HG03558 (cell line): ENCODE measurements around the gene APAF1.
A peak's percentile ranks its signal among the peaks of the same experiment; 100 is the strongest.
"Not testable (repeated sequence)": the region's sequence is repeated elsewhere in the genome, so short reads cannot be mapped to it uniquely, and the experiment has no call there.

Experiments
- ATAC-seq: cut with Tn5 transposase; IDR thresholded peaks from one replicate; pipeline ENCODE4 v1.9.1; 2021; ENCODE audit warnings: moderate number of reproducible peaks; ENCODE audit not compliant: unreplicated experiment; ENCODE audit errors: extremely low read depth

APAF1 gene

DNA sequence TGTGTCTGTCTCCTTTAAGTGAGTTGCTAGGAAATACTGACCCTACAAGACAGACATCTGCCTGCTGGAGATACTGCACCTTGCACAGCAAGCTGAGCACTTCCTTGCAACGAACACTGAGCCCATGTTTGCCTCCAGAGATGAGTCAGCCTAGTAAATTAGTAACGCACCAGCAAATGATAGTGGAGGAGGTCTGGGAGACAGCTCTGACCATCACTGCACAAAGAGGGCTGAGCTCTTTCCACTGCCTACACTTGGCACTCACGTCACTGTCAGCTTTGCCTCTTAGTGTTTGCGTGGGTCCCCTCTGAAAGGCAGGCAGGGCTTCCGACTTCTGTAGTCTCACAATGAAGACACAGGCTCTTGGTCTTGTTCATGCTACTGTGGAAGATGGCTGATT lies 109.0 kb downstream of the APAF1 start:
- peak; percentile 97 for ATAC-seq

DNA sequence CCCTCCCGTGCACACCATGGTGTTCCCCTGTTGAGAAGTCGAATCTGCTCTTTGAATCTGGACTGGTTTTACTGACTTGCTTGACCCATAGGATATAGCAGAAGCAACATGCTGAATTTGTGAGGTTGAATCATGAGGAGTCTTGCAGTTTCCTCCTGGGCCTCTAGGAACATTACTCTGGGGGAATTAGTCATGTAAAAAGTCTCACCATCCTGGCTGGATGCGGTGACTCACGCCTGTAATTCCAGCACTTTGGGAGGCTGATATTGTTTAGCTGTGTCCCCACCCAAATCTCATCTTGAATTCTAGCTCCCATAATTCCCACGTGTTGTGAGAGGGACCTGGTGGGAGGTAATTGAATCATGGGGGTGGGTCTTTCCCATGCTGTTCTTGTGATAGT lies 110.8 kb downstream of the APAF1 start:
- not testable (repeated sequence) for ATAC-seq

DNA sequence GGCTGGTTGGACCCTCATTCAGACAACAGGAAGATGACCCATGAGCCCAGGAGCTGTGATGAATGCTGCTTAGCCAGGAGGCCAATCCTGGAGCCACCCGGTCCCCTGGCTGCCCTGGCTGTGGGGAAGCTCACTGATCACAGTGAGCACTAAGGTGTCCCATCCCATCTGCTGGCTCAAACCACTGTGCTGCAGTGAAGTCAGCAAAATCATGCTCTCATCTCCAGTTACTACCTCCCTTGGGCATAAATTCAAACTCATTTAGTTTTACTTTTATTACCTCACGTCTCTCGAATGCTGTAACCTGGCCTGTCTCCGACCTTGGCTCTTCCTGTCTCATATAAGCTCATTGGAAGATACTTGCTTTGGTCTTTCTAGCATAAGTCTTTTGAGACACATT lies 112.4 kb downstream of the APAF1 start:
- ATAC-seq = no peak

DNA sequence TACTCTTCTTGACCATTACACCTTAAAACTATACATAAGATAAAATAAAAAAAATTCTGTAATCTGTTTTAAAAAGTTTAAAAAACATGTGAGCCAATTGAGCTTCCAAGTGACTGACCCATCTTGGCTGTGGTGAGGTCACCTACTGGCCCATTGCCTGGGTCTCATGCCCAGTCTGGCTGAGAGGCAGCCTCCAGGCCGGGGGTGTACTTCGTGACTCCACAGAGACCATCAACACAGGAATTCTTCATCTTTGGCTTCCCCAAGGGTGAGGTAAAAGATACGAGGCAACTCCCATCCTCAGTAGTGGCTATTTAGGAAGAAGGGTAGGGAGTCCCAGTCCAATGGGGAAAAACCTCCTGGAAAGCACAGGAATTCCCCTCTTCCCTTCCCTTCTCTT lies 113.2 kb downstream of the APAF1 start:
- ATAC-seq = no peak

DNA sequence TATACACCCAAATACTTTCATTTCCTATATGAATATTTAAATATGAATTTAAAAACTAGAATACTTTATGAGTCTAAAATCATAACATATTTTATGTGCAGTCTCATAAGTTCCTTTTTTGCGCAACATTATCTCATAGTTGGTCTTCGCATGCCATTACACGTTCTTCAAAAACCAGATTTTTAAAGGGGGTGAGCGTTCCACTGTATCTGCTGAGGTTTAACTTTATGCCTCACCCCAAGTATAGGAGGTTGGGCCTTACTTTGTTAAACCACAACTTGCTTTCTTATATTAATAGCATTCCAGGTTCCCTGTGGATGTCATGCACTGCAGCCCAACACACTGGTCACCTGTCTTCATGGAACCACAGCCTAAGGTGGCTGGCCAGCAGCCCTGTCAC lies 118.6 kb downstream of the APAF1 start:
- no peak for ATAC-seq

DNA sequence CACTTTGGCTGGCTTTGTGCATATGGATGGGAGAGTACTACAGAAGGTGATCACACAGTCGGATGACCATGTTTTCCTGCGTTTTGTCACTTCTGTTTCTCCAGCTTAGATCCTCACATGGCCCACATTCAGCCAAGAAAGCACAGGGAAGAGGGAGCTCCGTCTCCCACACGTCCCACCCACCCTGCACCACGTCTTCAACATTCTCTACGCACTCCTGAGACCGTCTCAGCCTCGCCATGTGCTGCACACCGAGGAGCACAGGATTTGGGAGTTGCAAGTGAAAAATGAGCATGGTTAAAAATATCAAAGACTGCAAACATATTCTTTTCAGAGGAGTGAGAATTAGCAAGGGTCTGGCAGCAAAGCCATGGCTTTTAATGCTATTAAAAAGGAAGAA lies 122.2 kb downstream of the APAF1 start:
- no peak for ATAC-seq

DNA sequence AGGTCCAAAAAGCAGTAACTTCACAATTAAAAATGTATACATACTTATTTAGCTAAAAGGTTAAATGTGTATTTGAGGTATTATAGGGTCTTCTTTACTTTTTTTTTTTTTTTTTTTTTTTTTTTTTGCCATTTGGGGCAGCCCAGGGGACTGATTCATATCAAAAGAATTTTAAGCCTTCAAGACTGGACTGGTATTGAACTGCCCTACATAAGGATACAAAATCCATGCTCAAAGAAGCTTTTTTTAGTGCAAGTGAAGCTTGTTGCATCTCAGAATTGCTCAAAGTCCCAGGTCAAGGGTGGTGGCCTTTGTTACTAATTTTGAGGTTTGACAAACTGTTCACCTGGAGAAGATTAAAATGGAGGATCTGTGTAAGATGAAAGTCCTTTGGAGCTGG lies 124.0 kb downstream of the APAF1 start:
- no peak for ATAC-seq

DNA sequence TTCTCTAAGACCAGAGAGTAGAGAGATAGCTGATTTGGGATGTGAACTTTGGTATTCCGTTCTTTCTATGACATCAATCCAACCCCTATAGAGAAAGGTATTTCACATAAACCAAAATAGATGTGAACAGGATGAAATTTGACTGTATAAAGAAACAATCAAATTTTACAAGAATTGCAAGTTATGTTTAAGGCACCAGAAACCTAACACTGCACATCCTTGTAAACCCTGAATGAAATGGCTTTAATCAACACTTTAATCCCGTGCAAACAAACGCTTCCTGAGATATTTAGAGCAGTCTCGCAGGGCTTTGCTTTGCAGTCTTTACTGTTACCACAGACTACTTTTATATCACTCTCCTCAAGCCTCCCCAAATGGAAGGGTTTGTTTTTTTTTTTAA lies 125.1 kb downstream of the APAF1 start:
- ATAC-seq = no peak

DNA sequence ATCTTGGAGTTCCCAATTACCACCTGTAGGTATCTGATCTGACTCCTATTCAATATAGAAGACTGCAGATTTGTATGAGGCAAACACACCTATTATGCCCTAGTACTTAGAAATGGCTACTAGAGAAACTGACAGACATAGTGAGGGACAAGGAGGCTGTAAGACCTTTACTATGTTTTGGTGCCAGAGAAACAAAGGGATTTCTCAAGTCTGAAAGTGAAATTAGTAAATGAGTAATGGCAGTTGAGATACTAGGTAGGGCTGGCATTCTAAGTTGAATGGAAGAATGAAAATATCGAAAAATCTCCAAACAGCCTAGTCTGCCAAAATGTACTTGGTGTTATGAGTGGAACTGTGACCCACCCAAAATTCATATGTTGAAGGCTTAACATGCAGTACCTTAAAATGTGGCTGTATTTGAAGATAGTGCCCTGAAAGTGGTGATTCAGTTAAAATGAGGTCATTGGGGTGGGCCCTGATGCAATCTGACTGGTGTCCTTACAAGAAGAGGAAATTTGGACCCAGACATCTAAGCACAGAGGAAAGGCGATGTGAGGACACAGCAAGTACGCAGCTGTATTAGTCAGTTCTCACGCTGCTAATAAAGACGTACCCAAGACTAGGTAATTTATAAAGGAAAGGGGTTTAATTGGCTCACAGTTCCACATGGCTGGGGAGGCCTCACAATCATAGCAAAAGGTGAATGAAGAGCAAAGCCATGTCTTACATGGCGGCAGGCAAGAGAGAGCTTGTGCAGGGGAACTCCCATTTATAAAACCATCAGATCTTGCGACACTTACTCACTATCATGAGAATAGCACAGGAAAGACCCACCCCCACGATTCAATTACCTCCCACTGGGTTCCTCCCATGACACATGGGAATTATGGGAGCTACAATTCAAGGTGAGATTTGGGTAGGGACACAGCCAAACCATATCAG lies 127.0 kb downstream of the APAF1 start:
- ATAC-seq = no peak

DNA sequence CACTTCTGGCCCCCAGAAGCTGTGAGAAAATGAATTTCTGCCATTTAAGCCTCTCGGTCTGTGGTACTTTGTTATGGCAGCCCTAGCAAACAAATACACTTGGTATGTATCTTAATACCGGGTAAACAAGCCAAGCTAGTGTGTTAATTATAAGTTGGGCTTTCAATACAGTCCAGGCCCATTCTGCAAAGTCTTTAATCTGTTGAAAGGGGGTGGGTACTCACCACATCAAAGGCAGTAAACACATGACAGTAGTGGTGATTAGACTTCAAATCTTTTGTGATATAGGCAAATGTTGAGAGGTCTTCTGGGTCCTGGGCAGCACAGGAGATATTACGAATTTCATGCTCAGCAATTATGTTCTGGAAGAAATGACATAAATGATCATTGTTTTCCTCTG lies 127.7 kb downstream of the APAF1 start:
- no peak for ATAC-seq

DNA sequence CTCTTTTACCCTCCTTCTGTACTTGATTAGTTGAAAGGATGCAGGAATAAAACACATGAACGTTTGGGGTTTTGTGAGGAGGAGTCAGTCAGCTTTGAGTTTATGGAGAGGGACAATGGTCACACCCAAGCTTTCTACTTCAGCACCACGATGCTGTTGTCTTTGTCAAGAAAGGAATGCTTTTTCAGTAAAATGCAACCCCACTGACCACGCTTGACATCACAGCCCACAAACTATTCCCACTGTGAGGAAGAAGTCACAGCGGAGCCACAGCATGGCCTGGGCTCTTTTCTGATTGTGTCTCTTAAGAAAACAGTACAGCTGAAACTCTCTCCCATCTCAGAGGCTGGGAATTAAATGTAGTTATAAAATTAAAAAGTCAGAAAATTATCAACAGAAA lies 135.2 kb downstream of the APAF1 start:
- no peak for ATAC-seq

DNA sequence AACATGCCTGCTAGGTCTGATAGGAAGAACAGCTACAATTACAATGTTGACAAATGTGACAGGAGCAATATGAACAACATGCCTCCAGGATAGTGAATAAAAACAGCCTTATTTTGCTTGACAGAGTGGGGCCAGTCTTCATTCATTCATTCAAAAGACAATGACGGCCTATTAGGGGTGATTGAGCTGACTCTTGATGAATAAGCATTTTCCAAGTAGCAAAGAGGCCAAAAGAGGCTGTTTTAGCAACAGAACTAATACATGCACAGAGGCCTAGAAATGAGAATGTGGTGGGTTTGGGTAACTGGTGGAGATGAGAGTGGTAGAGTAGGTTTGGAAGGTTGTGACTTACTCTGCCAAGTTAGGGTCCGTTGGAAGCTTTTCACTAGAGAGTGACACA lies 138.3 kb downstream of the APAF1 start:
- no peak for ATAC-seq
